Measurements from ENCODE around the gene ARHGEF12.

- no peak for TF ChIP-seq CTCF (IDR thresholded peaks at IDR 0.05)
- no peak for TF ChIP-seq POLR2A (IDR thresholded peaks at IDR 0.05)
These were observed 165.2 kb downstream of the ARHGEF12 start for GRCh38 chr11:120501440-120501839.

All from uterus (tissue), 2 donors.